MG63 (cell line): ENCODE data around the gene PLEKHJ1. TPM values are rescaled to one million over a fixed set of nuclear protein-coding genes. Genes with fewer than 3 reads are reported as not detected.
A peak's percentile ranks its signal among the peaks of the same experiment; 100 is the strongest.

ENCODE experiments used
- DNase-seq: peaks from one replicate; pipeline ENCODE4 v3.0.0-alpha.2; 2020
- H3K27me3 ChIP-seq: fragments of 250-450 bp; sonication (Bioruptor Pico); 2 replicates; pipeline ENCODE4 v1.5.1; 2020; ENCODE audit warnings: mild to moderate bottlenecking, moderate library complexity
- H3K36me3 ChIP-seq: fragments of 250-450 bp; sonication (Bioruptor Pico); 2 replicates; pipeline ENCODE4 v1.5.1; 2020; ENCODE audit warnings: mild to moderate bottlenecking, moderate library complexity
- H3K4me3 ChIP-seq: fragments of 250-450 bp; sonication (Bioruptor Pico); 2 replicates; pipeline ENCODE4 v1.5.1; 2020; ENCODE audit warnings: mild to moderate bottlenecking, moderate library complexity
- H3K9me3 ChIP-seq: fragments of 250-450 bp; sonication (Bioruptor Pico); 2 replicates; pipeline ENCODE4 v1.5.1; 2020; ENCODE audit warnings: mild to moderate bottlenecking, moderate library complexity
- total RNA-seq: library from RNA; depleted of rRNA; stranded (reverse); fragments of >200 nt; shearing (Covaris generic); gene quantifications from 2 replicates; pipeline ENCODE4 v1.2.3, GENCODE V29; 2014; ENCODE audit warnings: low replicate concordance

PLEKHJ1 gene
- total RNA-seq, 1 experiment from 2014 or later = 25.6 TPM

- no peak overlapping the region for H3K4me3 ChIP-seq
- no peaks in the 10 kb centered on the region for H3K36me3 ChIP-seq
- no peaks in the 10 kb centered on the region for H3K27me3 ChIP-seq
- DNase-seq = no peak
- no peaks in the 10 kb centered on the region for H3K9me3 ChIP-seq
These were observed 17.3 kb upstream of the PLEKHJ1 start for GRCh38 chr19:2253106-2254063.

DNA sequence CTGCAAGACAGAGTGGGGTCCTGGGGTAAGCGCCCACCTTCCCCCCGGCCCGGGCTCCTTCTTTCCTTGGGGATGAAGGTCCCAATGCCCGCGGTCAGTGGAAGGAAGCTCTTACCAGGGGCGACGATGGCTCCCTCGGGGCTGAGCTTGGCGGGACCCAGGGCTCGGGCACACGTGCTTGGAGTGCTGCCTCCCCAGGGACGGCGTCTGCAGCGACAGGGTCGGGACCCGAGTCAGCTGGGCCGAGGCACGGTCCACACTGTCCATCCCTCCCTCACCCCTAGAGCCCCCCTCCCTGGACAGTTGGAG is 16.6 kb upstream of the PLEKHJ1 start:
- H3K9me3 ChIP-seq = no peaks in the 10 kb centered on the region
- H3K4me3 ChIP-seq = no peak overlapping the region
- no peaks in the 10 kb centered on the region for H3K36me3 ChIP-seq
- no peaks in the 10 kb centered on the region for H3K27me3 ChIP-seq
- no peak for DNase-seq

GRCh38 chr19:2252055-2252796 is 16.1 kb upstream of the PLEKHJ1 start:
- DNase-seq = no peak
- Histone ChIP-seq H3K4me3 (no peak overlapping the region), H3K9me3 (no peaks in the 10 kb centered on the region)

DNA sequence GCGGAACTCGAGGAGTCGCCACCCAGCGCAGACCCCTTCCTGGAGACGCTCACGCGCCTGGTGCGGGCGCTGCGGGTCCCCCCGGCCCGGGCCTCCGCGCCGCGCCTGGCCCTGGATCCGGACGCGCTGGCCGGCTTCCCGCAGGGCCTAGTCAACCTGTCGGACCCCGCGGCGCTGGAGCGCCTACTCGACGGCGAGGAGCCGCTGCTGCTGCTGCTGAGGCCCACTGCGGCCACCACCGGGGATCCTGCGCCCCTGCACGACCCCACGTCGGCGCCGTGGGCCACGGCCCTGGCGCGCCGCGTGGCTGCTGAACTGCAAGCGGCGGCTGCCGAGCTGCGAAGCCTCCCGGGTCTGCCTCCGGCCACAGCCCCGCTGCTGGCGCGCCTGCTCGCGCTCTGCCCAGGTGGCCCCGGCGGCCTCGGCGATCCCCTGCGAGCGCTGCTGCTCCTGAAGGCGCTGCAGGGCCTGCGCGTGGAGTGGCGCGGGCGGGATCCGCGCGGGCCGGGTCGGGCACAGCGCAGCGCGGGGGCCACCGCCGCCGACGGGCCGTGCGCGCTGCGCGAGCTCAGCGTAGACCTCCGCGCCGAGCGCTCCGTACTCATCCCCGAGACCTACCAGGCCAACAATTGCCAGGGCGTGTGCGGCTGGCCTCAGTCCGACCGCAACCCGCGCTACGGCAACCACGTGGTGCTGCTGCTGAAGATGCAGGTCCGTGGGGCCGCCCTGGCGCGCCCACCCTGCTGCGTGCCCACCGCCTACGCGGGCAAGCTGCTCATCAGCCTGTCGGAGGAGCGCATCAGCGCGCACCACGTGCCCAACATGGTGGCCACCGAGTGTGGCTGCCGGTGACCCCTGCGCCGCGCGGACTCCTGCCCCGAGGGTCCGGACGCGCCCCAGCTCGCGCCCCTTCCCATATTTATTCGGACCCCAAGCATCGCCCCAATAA is 15.3 kb upstream of the PLEKHJ1 start:
- peaks cover 3% of the 10 kb centered on the region for H3K36me3 ChIP-seq
- no peaks in the 10 kb centered on the region for H3K27me3 ChIP-seq
- H3K9me3 ChIP-seq = no peaks in the 10 kb centered on the region
- H3K4me3 ChIP-seq = no peak overlapping the region
- no peak for DNase-seq

More at GRCh38 chr19:2252055-2252796, 16.1 kb upstream of the PLEKHJ1 start:
- Histone ChIP-seq H3K27me3 (no peaks in the 10 kb centered on the region), H3K36me3 (no peaks in the 10 kb centered on the region; the same call in 1 of the 2 replicates)

GRCh38 chr19:2250766-2251105 is 14.6 kb upstream of the PLEKHJ1 start:
- Histone ChIP-seq H3K4me3 (no peak overlapping the region), H3K27me3 (no peaks in the 10 kb centered on the region), H3K9me3 (no peaks in the 10 kb centered on the region), H3K36me3 (peaks cover 5% of the 10 kb centered on the region)
- no peak for DNase-seq

DNA sequence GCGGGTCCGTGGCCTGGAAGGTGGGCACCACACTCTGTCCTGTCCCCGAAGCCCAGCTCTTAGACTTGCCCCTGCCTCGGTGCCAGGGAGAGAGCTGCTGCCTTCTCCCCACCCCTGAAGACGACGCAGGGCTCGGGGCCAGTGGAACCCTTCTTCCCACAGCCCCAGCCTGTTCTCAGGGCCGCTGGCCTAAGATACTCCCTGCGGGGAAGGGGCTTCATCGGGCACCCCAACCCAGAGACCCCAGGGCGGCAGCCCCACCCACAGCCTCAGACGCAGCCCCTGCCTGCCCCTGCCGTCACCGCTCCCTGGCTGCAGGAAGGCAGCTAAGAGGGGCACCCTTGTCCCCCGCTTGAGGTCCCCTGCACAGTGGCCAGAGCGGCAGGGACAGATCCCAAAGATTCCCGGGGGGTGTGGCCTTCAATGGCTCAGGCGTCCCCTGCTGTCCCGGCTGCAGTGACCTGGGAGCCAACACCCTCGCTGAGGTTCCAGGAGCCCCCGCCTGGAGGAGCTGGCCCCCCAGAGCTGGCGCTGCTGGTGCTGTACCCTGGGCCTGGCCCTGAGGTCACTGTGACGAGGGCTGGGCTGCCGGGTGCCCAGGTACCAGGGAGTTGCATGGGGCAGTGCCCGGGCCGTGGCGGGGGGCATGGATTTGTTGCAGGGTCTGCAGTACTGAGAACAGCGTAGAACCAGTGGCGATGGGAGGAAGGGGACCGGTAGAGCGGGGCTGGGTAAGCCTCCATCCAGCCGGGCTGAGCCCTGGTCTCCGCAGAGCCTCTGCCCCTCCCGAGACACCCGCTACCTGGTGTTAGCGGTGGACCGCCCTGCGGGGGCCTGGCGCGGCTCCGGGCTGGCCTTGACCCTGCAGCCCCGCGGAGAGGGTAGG is 14.0 kb upstream of the PLEKHJ1 start:
- H3K27me3 ChIP-seq = no peaks in the 10 kb centered on the region
- DNase-seq = no peak
- H3K4me3 ChIP-seq = no peak overlapping the region
- no peaks in the 10 kb centered on the region for H3K9me3 ChIP-seq
- peaks cover 5% of the 10 kb centered on the region for H3K36me3 ChIP-seq

GRCh38 chr19:2249010-2249866 is 13.1 kb upstream of the PLEKHJ1 start, which contains the start of gene AMH:
AMH (plus strand) TSS chr19:2249323; CDS start chr19:2249333, 10 bp downstream.
- H3K9me3 ChIP-seq = no peaks in the 10 kb centered on the region
- H3K36me3 ChIP-seq = peaks cover 9% of the 10 kb centered on the region
- H3K27me3 ChIP-seq = no peaks in the 10 kb centered on the region
- DNase-seq = no peak
- H3K4me3 ChIP-seq = no peak within 1 kb of the TSS

DNA sequence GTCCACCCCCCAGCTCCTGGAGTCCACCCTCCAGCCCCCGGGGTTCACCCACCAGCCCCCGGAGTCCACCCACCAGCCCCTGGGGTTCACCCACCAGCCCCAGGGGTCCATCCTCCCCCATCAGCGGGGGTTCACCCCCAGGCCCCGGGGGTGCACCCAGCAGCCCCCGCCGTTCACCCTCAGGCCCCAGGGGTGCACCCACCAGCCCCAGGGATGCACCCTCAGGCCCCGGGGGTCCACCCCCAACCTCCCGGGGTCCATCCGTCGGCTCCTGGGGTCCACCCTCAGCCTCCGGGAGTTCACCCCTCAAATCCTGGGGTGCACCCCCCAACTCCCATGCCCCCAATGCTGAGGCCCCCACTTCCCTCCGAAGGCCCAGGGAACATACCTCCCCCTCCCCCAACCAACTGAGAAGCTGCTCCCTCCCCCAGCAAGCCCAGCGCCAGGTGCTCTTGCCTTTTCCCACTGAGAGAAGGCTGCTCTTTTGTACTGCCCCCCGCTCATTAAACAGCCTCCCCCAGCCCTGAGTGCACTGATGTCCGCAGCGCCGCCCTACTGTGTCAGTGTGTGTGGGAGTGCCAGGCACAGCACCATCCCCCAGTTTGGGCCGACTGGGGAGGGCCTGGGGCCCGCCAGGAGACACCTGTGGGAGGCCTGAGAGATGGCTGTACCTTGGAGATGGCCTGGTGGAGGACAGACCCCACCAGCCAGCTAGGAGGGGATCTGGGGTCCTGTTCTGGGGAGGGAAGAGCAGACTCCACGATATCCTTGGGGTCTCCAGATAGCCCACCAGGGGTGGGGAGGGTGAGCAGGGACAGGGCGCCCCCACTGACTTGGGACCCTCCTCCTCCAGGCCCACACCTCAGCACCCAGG is 12.2 kb upstream of the PLEKHJ1 start:
- DNase-seq = no peak
- Histone ChIP-seq H3K27me3 (no peaks in the 10 kb centered on the region), H3K36me3 (peaks cover 12% of the 10 kb centered on the region), H3K9me3 (no peaks in the 10 kb centered on the region), H3K4me3 (no peak overlapping the region)

GRCh38 chr19:2247433-2248101 is 11.4 kb upstream of the PLEKHJ1 start:
- H3K9me3 ChIP-seq = no peaks in the 10 kb centered on the region
- no peak overlapping the region for H3K4me3 ChIP-seq
- DNase-seq = no peak
- no peaks in the 10 kb centered on the region for H3K27me3 ChIP-seq
- H3K36me3 ChIP-seq = peaks cover 16% of the 10 kb centered on the region

DNA sequence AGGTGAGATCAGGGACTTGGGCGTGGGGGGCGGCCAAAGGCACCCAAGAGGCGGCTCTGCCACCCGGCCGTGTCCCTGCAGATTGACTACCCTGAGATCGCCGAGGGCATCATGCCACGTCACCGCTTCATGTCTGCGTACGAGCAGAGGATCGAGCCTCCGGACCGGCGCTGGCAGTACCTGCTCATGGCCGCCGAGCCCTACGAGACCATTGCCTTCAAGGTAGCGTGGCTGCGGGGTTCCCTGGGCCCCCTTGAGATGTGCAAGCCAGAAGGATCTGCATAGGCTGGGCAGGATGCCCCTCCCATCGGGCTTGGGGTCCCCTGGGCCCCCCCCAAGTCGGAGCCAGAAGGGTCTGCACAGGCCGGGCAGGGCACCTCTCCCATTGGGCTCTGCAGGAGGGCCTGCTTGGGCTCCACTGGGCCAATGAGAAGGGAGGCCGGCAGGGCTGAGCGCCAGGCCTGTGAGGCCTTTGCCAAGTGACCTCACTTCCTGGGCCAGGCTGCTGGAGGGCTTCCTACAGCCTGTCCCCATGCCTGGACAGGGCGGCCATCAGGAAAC is 10.8 kb upstream of the PLEKHJ1 start:
- Histone ChIP-seq H3K36me3 (peaks cover 16% of the 10 kb centered on the region), H3K9me3 (no peaks in the 10 kb centered on the region), H3K27me3 (no peaks in the 10 kb centered on the region), H3K4me3 (no peak overlapping the region)
- DNase-seq = peak; percentile 68

GRCh38 chr19:2246014-2246620 is 10.0 kb upstream of the PLEKHJ1 start:
- Histone ChIP-seq H3K36me3 (peaks cover 16% of the 10 kb centered on the region), H3K4me3 (no peak overlapping the region), H3K9me3 (no peaks in the 10 kb centered on the region), H3K27me3 (no peaks in the 10 kb centered on the region)
- DNase-seq = no peak

DNA sequence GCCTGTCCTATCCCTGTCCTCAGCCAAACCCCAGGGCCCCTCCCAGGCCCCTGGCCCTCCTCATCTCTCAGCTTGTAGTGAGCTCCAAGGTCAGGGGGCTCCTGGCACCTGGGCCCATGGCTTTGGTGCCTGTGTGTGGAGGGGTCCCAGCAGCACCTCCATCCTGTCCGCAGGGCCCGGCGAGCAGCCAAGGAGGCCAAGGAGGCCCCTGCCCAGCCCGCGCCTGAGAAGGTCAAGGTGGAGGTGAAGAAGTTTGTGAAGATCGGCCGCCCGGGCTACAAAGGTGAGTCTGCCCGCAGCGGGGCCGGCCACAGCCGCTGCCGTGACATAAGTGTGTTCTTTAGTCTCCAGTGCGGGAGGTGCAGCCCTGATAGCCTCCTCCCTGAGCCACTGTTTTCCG is 9.1 kb upstream of the PLEKHJ1 start:
- H3K27me3 ChIP-seq = no peaks in the 10 kb centered on the region
- H3K36me3 ChIP-seq = peaks cover 22% of the 10 kb centered on the region

DNA sequence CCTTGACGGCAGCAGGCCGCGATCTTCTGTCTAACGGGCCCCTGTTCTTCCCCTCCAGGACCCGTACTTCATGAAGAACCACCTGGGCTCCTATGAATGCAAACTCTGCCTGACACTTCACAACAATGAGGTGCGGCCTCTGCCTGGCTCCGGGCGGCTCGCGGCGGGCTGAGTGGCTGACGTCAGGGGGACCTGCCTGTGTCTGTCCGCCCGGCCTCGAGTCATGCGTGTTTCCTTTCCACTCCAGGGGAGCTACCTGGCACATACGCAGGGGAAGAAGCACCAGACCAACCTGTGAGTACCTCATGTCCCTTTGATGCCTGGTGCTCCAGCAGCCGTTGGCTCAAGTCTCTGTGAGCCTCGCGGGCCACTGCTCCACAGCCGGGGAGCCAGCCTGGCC is 8.4 kb upstream of the PLEKHJ1 start:
- no peak overlapping the region for H3K4me3 ChIP-seq
- H3K27me3 ChIP-seq = no peaks in the 10 kb centered on the region
- no peaks in the 10 kb centered on the region for H3K9me3 ChIP-seq
- no peak for DNase-seq
- peaks cover 22% of the 10 kb centered on the region for H3K36me3 ChIP-seq

More for the DNA sequence above, 9.1 kb upstream of the PLEKHJ1 start:
- no peak for DNase-seq
- Histone ChIP-seq H3K9me3 (no peaks in the 10 kb centered on the region), H3K4me3 (no peak overlapping the region)
